Activated CD4-positive, alpha-beta T cell treated with anti-CD3 and anti-CD28 coated beads for 4 hours (primary cell): ENCODE data around the gene FGD3.
"Not testable (repeated sequence)": the region's sequence is repeated elsewhere in the genome, so short reads cannot be mapped to it uniquely, and the experiment has no call there.

Experiments
- DNase-seq, 2 donors: peaks; one replicate each; pipeline ENCODE4 v3.0.0-alpha.2; 2020

FGD3 gene, protein sequence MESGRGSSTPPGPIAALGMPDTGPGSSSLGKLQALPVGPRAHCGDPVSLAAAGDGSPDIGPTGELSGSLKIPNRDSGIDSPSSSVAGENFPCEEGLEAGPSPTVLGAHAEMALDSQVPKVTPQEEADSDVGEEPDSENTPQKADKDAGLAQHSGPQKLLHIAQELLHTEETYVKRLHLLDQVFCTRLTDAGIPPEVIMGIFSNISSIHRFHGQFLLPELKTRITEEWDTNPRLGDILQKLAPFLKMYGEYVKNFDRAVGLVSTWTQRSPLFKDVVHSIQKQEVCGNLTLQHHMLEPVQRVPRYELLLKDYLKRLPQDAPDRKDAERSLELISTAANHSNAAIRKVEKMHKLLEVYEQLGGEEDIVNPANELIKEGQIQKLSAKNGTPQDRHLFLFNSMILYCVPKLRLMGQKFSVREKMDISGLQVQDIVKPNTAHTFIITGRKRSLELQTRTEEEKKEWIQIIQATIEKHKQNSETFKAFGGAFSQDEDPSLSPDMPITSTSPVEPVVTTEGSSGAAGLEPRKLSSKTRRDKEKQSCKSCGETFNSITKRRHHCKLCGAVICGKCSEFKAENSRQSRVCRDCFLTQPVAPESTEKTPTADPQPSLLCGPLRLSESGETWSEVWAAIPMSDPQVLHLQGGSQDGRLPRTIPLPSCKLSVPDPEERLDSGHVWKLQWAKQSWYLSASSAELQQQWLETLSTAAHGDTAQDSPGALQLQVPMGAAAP

GRCh38 chr9:92947268-92948037, at the start of gene FGD3:
TSS of gene FGD3 (plus strand) at chr9:92947523. CDS start at chr9:92976257, 28,734 bp downstream.
- DNase-seq: peak in 1 of 2 donors; percentile 43

DNA sequence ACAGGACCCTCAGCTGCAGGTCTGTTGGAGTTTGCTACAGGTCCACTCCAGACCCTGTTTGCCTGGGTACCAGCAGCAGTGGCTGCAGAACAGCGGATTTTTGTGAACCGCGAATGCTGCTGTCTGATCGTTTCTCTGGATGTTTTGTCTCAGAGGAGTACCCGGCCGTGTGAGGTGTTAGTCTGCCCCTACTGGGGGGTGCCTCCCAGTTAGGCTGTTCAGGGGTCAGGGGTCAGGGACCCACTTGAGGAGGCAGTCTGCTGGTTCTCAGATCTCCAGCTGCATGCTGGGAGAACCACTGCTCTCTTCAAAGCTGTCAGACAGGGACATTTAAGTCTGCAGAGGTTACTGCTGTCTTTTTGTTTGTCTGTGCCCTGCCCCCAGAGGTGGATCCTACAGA, 42.2 kb upstream of the FGD3 start:
- not testable (repeated sequence) for DNase-seq

DNA sequence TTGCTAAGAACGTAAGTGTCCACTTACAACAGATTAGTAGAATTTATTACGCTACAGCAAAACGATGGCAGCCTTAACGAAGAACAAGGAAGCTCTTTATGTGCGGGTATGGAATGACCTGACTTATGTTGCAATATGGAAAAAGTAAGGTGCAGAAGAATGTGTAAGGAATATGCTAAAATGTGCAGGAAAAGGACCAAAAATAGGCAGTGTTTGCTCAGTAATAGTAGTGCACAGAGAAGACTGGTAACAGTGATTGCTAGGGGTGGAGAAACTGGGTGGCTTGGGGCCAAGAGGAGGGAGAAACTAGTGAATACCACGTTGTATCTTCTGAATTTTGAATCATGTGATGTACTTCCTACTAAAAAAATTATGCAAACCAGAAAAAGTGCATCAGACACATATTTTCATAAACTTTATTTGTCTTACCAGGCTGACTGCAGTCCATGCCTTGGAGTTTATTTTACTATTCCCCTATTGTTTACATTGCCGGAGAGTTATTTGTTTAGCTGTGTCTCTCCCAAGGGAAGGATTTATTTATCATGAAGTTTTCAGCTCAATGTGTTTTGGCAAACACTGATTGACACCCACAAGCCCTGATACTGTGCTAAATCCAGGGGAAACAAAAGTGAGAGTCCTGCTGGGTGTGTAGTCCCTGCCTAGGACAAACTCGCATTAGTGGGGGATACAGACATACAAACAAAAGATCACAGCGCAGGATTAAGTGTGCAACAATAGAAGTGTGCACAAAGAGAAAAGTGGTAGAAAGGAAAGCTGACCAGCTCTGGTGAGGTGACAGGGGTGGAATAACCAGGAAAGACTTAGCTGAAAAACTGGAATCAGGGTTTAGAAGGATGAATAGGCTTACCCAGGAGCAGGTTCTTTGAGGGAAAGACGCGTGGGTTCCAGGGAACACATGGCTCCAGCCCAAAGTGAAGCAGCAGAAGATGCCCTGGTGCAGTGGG, 35.5 kb upstream of the FGD3 start:
- DNase-seq: no peak

DNA sequence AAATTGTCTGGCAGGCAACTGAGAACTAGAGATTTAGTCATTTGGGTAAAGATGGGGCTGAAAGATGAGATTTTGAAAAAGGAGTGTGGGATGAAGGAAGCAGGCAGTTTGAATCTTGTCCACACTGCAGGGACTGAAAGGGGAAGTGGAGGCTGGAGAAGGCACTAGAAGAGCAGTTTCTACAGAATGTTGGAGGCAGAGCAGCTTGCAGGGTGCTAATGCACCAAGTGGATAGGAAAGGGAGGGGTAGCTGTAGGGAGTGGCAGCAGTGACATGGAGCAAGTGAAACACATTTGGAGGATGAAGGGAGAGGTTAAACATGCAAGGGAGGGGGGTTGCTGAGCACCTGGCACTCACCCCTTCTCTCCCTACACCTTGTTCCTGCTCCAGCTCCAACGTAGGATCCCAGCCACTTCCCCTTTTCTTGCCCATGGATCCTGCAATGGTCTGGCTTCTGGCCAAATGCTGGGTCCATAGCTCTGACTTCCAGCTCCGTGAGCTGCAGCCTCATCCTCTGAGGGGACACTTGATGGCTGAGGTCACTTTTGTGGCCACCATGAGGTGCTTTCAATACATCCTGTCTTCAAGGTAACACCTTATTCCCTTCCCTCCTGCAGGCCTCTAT, 30.0 kb upstream of the FGD3 start:
- DNase-seq: no peak

DNA sequence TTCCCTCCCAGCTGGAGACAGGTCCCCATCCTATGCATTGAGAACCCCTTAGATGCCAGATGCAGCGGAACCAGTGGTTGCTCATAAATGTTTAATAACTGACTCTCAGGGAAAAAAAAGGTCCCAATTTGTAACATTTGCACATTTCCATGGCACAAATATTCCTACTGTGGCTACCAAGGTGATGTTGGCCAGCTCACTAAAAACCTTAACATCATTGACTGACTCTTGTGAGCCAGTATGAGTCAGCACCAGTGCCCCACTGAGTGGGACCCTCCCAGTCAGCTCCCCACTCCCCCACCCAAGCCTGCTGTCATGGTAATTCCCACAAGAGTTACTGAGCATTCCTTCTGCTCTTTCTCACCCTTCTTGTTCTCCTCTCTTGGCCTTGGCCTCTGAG, 26.9 kb upstream of the FGD3 start:
- DNase-seq: no peak

DNA sequence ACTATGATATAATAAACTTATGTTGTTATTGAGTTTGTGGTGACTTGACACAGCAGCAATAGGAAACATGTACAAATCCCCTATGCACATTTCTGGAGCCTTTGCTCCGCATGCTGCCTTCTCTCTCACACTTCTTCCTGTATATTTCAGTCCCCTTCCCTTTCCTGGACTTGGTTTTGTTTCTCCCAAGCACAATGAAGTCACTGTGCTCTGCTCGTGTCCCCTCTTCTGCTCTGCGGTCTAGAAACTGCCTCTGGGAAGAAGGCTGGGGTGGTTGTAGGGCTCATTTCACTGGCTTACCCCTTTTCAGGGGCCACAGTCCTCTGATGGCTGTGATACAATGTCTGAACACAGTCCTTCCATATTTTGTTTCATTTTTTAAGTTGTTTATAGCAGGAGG, 15.7 kb upstream of the FGD3 start:
- DNase-seq: no peak

DNA sequence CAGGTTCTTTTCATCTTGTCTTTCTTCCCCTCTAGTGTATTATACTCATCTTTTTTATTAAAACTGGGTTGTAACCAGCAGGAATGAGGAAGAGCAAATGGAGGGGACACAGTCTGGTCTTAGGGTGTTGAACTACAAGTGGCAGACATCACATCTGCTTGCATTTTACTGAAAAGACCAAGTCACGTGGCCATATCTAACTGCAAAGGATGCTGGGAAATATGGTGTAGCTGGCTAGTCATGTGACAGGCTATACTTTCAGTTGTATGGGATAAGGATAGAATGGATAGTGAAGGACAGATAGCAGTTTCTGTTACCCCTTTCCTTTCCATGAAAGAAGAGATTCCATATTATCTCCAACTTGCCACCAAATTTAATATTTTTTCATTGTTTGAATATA, 13.0 kb upstream of the FGD3 start:
- no peak for DNase-seq

GRCh38 chr9:92938025-92938424, 9.3 kb upstream of the FGD3 start:
- DNase-seq: no peak

DNA sequence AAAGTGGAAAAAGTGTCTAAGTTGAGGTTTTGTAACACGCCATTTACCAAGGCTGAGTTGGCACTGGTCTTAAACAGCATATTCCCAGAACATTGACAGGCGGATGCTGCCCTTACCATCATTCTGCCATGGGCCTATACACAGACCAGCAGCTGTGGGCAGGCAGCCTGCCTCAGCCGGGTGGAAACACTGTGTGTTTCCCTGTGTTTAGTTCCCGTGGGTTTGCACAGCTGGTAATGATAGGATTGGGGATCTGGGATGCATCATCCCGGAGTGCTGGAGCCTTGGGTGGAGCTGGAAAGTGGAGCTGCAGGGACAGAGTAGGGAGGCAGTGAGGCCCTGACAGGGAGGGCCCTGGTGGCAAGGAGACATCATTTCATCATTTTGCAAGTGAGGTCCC, 5.5 kb upstream of the FGD3 start:
- DNase-seq: no peak

- DNase-seq: no peak
These were observed 4.4 kb upstream of the FGD3 start for GRCh38 chr9:92942688-92943616.

GRCh38 chr9:92944921-92945320, 2.4 kb upstream of the FGD3 start:
- no peak for DNase-seq

- no peak for DNase-seq
These were observed 1.5 kb upstream of the FGD3 start for GRCh38 chr9:92945796-92946195.

DNA sequence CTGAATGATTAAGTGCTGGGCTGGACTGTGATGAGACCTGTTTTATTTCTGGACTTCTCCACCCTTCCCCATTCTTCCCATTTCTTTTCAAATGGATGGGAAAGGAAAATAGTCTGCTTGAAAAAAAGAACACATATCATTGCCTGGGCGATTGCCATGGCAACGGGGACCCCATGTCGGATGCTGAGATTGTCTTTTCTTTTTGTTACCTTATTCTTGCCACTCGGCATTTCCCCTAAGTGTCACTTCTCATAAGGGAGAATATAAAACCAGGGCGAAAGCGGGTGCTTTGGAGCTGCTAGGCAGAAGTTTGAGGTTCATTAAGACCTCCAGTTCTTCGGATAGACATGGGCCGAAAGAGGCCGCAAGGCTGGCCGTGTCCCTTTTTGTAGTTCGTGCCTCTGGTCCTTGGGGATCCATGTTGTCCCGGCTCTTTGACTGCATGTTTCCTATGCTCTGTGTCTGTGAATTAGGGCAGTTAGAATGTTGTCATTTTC, 763 bp downstream of the FGD3 start:
- no peak for DNase-seq

GRCh38 chr9:92948632-92949031, 1.3 kb downstream of the FGD3 start:
- no peak for DNase-seq

GRCh38 chr9:92949266-92949982, 2.1 kb downstream of the FGD3 start:
- DNase-seq: no peak

GRCh38 chr9:92950359-92950955, 3.1 kb downstream of the FGD3 start:
- DNase-seq: no peak

DNA sequence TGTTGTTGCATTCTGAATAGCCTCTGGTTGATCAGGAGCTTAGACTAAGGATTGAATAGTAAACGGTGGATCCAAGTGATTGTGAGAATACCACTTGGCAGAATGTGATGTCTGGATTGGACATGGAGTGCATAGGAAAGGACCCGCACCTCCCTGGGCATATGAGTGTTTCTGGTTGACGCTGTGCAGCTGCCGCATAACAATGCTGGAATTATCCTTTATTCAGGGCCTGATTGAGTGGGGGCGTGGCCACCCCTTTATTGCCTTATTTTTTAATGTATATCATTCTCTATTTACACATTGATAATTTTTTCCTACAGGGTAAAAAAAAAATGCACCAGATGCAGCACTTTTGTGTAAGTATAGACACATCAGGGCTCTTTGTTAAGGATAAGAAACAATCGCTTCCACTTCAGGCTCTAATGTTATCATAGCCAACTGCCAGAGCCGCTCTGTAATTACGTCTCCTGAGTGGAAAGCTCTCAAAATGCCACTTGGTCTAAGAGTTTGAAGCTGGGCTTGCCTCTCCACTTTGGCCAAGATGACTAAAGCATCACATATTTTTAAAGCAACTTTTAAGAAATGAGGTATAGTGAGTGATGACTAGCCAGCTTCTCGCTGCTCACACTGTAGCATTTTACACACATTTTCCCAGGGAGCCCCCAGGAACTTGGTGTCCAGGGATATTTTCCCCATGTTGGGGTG, 5.7 kb downstream of the FGD3 start:
- DNase-seq: no peak

GRCh38 chr9:92954049-92954861, 6.9 kb downstream of the FGD3 start:
- peak; percentile 78 to 80 for DNase-seq
